ENCODE measurements around the gene BID.

Gene BID

GRCh38 chr22:17803609-17804270, 29.5 kb upstream of the BID start:
- H3K4me1 ChIP-seq (ENCODE audit: control insufficient read depth in 1 of 2, insufficient read depth in 2 of 2, low read length in 2 of 2), result peaks cover 33% of the 10 kb centered on the region in 2 experiments
- H3K27me3 ChIP-seq (ENCODE audit: insufficient read depth, low read length), result no peaks in the 10 kb centered on the region
- no peak overlapping the region for H3K14ac ChIP-seq (ENCODE audit: low read length)
- no peak overlapping the region for H3K9ac ChIP-seq (ENCODE audit: low read length)
- no peak overlapping the region for H3K27ac ChIP-seq (ENCODE audit: low read depth, low read length)
- peaks cover 13% of the 10 kb centered on the region for H3K79me1 ChIP-seq (ENCODE audit: low read length)
- no peak overlapping the region for H2AFZ ChIP-seq (ENCODE audit: insufficient read depth, low read length, poor library complexity)
- no peaks in the 10 kb centered on the region for H3K79me2 ChIP-seq (ENCODE audit: control insufficient read depth, insufficient read depth, low read length, poor library complexity)
- H3K18ac ChIP-seq (ENCODE audit: low read length), result no peak overlapping the region
- no peak overlapping the region for H4K8ac ChIP-seq (ENCODE audit: low read depth, low read length)
- no peak overlapping the region for H3K4me3 ChIP-seq (ENCODE audit: low read depth, low read length)
- H3K23ac ChIP-seq (ENCODE audit: low read length), result no peak overlapping the region
- H3K4ac ChIP-seq (ENCODE audit: low read depth, low read length), result no peak overlapping the region
- H4K91ac ChIP-seq (ENCODE audit: low read depth, low read length), result no peak overlapping the region
- peak; percentile 57 to 66 for DNase-seq
- WGBS (ENCODE audit: extremely low coverage, insufficient coverage, insufficient read length), result no CpG with 5 or more reads among the region's 20 CpGs
- H3K4me2 ChIP-seq (ENCODE audit: low read length), result no peak overlapping the region
- H3K36me3 ChIP-seq (ENCODE audit: control insufficient read depth in 1 of 2, insufficient read depth in 2 of 2, low read length in 2 of 2), result peaks cover 3 to 9% of the 10 kb centered on the region in 2 experiments
- no peak overlapping the region for H2BK5ac ChIP-seq (ENCODE audit: low read depth, low read length, poor library complexity)
- H2BK120ac ChIP-seq (ENCODE audit: insufficient read depth, low read length, poor library complexity), result no peak overlapping the region
- no peak overlapping the region for H4K12ac ChIP-seq (ENCODE audit: low read depth, low read length)
- H2AK5ac ChIP-seq (ENCODE audit: low read length), result no peak overlapping the region
- H2BK12ac ChIP-seq (ENCODE audit: low read length), result no peak overlapping the region
- no peaks in the 10 kb centered on the region for H3K9me3 ChIP-seq (ENCODE audit: insufficient read depth, low read depth, low read length)

GRCh38 chr22:17802822-17803221, 28.6 kb upstream of the BID start:
- H2BK120ac ChIP-seq (ENCODE audit: insufficient read depth, low read length, poor library complexity), result no peak overlapping the region
- H3K27ac ChIP-seq (ENCODE audit: low read depth, low read length), result no peak overlapping the region
- H2AFZ ChIP-seq (ENCODE audit: insufficient read depth, low read length, poor library complexity), result no peak overlapping the region
- H4K12ac ChIP-seq (ENCODE audit: low read depth, low read length), result no peak overlapping the region
- H3K79me2 ChIP-seq (ENCODE audit: control insufficient read depth, insufficient read depth, low read length, poor library complexity), result no peaks in the 10 kb centered on the region
- no peak overlapping the region for H4K8ac ChIP-seq (ENCODE audit: low read depth, low read length)
- no peak for DNase-seq
- no peak overlapping the region for H2AK5ac ChIP-seq (ENCODE audit: low read length)
- no peaks in the 10 kb centered on the region for H3K27me3 ChIP-seq (ENCODE audit: insufficient read depth, low read length)
- no peak overlapping the region for H2BK12ac ChIP-seq (ENCODE audit: low read length)
- no peak overlapping the region for H3K4me3 ChIP-seq (ENCODE audit: low read depth, low read length)
- H3K9me3 ChIP-seq (ENCODE audit: insufficient read depth, low read depth, low read length), result no peaks in the 10 kb centered on the region
- H3K14ac ChIP-seq (ENCODE audit: low read length), result no peak overlapping the region
- no CpG with 5 or more reads among the region's 2 CpGs for WGBS (ENCODE audit: extremely low coverage, insufficient coverage, insufficient read length)
- H4K91ac ChIP-seq (ENCODE audit: low read depth, low read length), result no peak overlapping the region
- peaks cover 3 to 9% of the 10 kb centered on the region in 2 experiments for H3K36me3 ChIP-seq (ENCODE audit: control insufficient read depth in 1 of 2, insufficient read depth in 2 of 2, low read length in 2 of 2)
- no peak overlapping the region for H3K23ac ChIP-seq (ENCODE audit: low read length)
- H3K79me1 ChIP-seq (ENCODE audit: low read length), result peaks cover 9% of the 10 kb centered on the region
- H3K4me1 ChIP-seq (ENCODE audit: control insufficient read depth in 1 of 2, insufficient read depth in 2 of 2, low read length in 2 of 2), result peaks cover 24 to 25% of the 10 kb centered on the region in 2 experiments
- no peak overlapping the region for H3K4ac ChIP-seq (ENCODE audit: low read depth, low read length)
- no peak overlapping the region for H3K4me2 ChIP-seq (ENCODE audit: low read length)
- H3K18ac ChIP-seq (ENCODE audit: low read length), result no peak overlapping the region
- no peak overlapping the region for H2BK5ac ChIP-seq (ENCODE audit: low read depth, low read length, poor library complexity)
- H3K9ac ChIP-seq (ENCODE audit: low read length), result no peak overlapping the region

GRCh38 chr22:17802411-17802810, 28.1 kb upstream of the BID start:
- no CpG with 5 or more reads among the region's 10 CpGs for WGBS (ENCODE audit: extremely low coverage, insufficient coverage, insufficient read length)
- Histone ChIP-seq H2BK12ac (ENCODE audit: low read length) (no peak overlapping the region), H3K4ac (ENCODE audit: low read depth, low read length) (no peak overlapping the region), H3K23ac (ENCODE audit: low read length) (no peak overlapping the region), H3K14ac (ENCODE audit: low read length) (no peak overlapping the region), H3K4me2 (ENCODE audit: low read length) (no peak overlapping the region), H3K4me3 (ENCODE audit: low read depth, low read length) (no peak overlapping the region), H2AK5ac (ENCODE audit: low read length) (no peak overlapping the region), H3K18ac (ENCODE audit: low read length) (no peak overlapping the region), H2AFZ (ENCODE audit: insufficient read depth, low read length, poor library complexity) (no peak overlapping the region), H3K27me3 (ENCODE audit: insufficient read depth, low read length) (no peaks in the 10 kb centered on the region), H4K91ac (ENCODE audit: low read depth, low read length) (no peak overlapping the region), H3K79me1 (ENCODE audit: low read length) (peaks cover 6% of the 10 kb centered on the region), H2BK120ac (ENCODE audit: insufficient read depth, low read length, poor library complexity) (no peak overlapping the region), H3K9ac (ENCODE audit: low read length) (no peak overlapping the region), H3K79me2 (ENCODE audit: control insufficient read depth, insufficient read depth, low read length, poor library complexity) (no peaks in the 10 kb centered on the region), H3K4me1 (ENCODE audit: control insufficient read depth in 1 of 2, insufficient read depth in 2 of 2, low read length in 2 of 2) (peaks cover 19 to 20% of the 10 kb centered on the region in 2 experiments), H3K36me3 (ENCODE audit: control insufficient read depth in 1 of 2, insufficient read depth in 2 of 2, low read length in 2 of 2) (peaks cover 3 to 9% of the 10 kb centered on the region in 2 experiments), H4K8ac (ENCODE audit: low read depth, low read length) (no peak overlapping the region), H3K9me3 (ENCODE audit: insufficient read depth, low read depth, low read length) (no peaks in the 10 kb centered on the region), H3K27ac (ENCODE audit: low read depth, low read length) (no peak overlapping the region), H4K12ac (ENCODE audit: low read depth, low read length) (no peak overlapping the region), H2BK5ac (ENCODE audit: low read depth, low read length, poor library complexity) (no peak overlapping the region)
- no peak for DNase-seq

- no peak overlapping the region for H3K23ac ChIP-seq (ENCODE audit: low read length)
- H3K4me3 ChIP-seq (ENCODE audit: low read depth, low read length), result no peak overlapping the region
- H4K91ac ChIP-seq (ENCODE audit: low read depth, low read length), result no peak overlapping the region
- H3K79me2 ChIP-seq (ENCODE audit: control insufficient read depth, insufficient read depth, low read length, poor library complexity), result no peaks in the 10 kb centered on the region
- no peak overlapping the region for H3K4ac ChIP-seq (ENCODE audit: low read depth, low read length)
- H2BK120ac ChIP-seq (ENCODE audit: insufficient read depth, low read length, poor library complexity), result no peak overlapping the region
- H2BK12ac ChIP-seq (ENCODE audit: low read length), result no peak overlapping the region
- no CpG with 5 or more reads among the region's 23 CpGs for WGBS (ENCODE audit: extremely low coverage, insufficient coverage, insufficient read length)
- no peak overlapping the region for H4K8ac ChIP-seq (ENCODE audit: low read depth, low read length)
- H3K14ac ChIP-seq (ENCODE audit: low read length), result no peak overlapping the region
- H3K18ac ChIP-seq (ENCODE audit: low read length), result no peak overlapping the region
- no peak overlapping the region for H4K12ac ChIP-seq (ENCODE audit: low read depth, low read length)
- no peak overlapping the region for H3K27ac ChIP-seq (ENCODE audit: low read depth, low read length)
- H3K36me3 ChIP-seq (ENCODE audit: control insufficient read depth in 1 of 2, insufficient read depth in 2 of 2, low read length in 2 of 2), result no peaks in the 10 kb centered on the region
- no peak overlapping the region for H2AFZ ChIP-seq (ENCODE audit: insufficient read depth, low read length, poor library complexity)
- H3K4me1 ChIP-seq (ENCODE audit: control insufficient read depth in 1 of 2, insufficient read depth in 2 of 2, low read length in 2 of 2), result peaks cover 6% of the 10 kb centered on the region in 2 experiments
- no peak overlapping the region for H2BK5ac ChIP-seq (ENCODE audit: low read depth, low read length, poor library complexity)
- H3K79me1 ChIP-seq (ENCODE audit: low read length), result no peaks in the 10 kb centered on the region
- no peak overlapping the region for H2AK5ac ChIP-seq (ENCODE audit: low read length)
- no peak overlapping the region for H3K4me2 ChIP-seq (ENCODE audit: low read length)
- H3K27me3 ChIP-seq (ENCODE audit: insufficient read depth, low read length), result no peaks in the 10 kb centered on the region
- peak in 1 of 2 donors; percentile 21 for DNase-seq
- no peak overlapping the region for H3K9ac ChIP-seq (ENCODE audit: low read length)
- no peaks in the 10 kb centered on the region for H3K9me3 ChIP-seq (ENCODE audit: insufficient read depth, low read depth, low read length)
Observed at GRCh38 chr22:17797721-17798559, 23.7 kb upstream of the BID start.
